CD4-positive, alpha-beta T cell (primary cell): ENCODE measurements around the gene JAG1. TPM values are rescaled to one million over a fixed set of nuclear protein-coding genes. Genes with fewer than 3 reads are reported as not detected.

Experiments
- microRNA-seq: library from miRNA; unstranded; fragments of <30 nt; microRNA quantifications from one replicate; pipeline ENCODE4 v1.2.0, GENCODE V29; 2021; ENCODE audit warnings: borderline microRNAs expressed, borderline replicate concordance
- total RNA-seq, 174 experiments: library from RNA in 2 of 174; stranded (reverse) in 2 of 174; gene quantifications; one replicate each; pipeline ENCODE4 v1.2.3 and lab custom pipeline; 2021 to 2026

The JAG1 gene
- total RNA-seq, 2 experiments from 2014 or later, result 0.77 to 1.2 TPM

Small RNA genes lying within 50 kb of the gene (microRNA-seq; reads per million reads assigned to microRNA genes)
- not detected for gene MIR6870

Other genes with a start within 250 kb of the JAG1 start
- under 1 TPM; 0.66 to 0.78 TPM for gene MKKS, start 239.8 kb downstream of the JAG1 start, total RNA-seq
- gene SLX4IP, start 238.7 kb downstream of the JAG1 start, total RNA-seq, result 1 to 10 TPM; 1.6 to 1.8 TPM